GM23248 (cell line): ENCODE results near the gene CCDC81. TPM values are rescaled to one million over a fixed set of nuclear protein-coding genes. Genes with fewer than 3 reads are reported as not detected.

Experiments
- DNase-seq: peaks from one replicate; pipeline ENCODE4 v3.0.0-alpha.2; 2015
- H2AFZ ChIP-seq: fragments of 200-600 bp; sonication (generic); 2 replicates; pipeline ENCODE4 v1.6.1; 2016; ENCODE audit warnings: antibody characterized with exemption
- H3F3A ChIP-seq: fragments of 200-600 bp; sonication (generic); 2 replicates; pipeline ENCODE4 v1.6.1; 2016; ENCODE audit warnings: mild to moderate bottlenecking, antibody characterized with exemption, mixed run types; ENCODE audit not compliant: insufficient read depth
- H3K27ac ChIP-seq: fragments of 200-600 bp; sonication (generic); 2 replicates; pipeline ENCODE4 v1.5.1; 2016; ENCODE audit warnings: mild to moderate bottlenecking
- H3K27me3 ChIP-seq: fragments of 200-600 bp; sonication (generic); replicated peaks from 2 replicates; pipeline ENCODE4 v1.6.1; 2016; ENCODE audit warnings: mild to moderate bottlenecking; ENCODE audit not compliant: insufficient read depth
- H3K36me3 ChIP-seq: fragments of 200-600 bp; sonication (generic); 2 replicates; pipeline ENCODE4 v1.6.1; 2016; ENCODE audit warnings: low read depth, mild to moderate bottlenecking
- H3K4me1 ChIP-seq: fragments of 200-600 bp; sonication (generic); 2 replicates; pipeline ENCODE4 v1.6.1; 2016; ENCODE audit warnings: mild to moderate bottlenecking; ENCODE audit not compliant: insufficient read depth
- H3K4me2 ChIP-seq: fragments of 200-600 bp; sonication (generic); one replicate; pipeline ENCODE4 v1.6.1; 2016; ENCODE audit warnings: mild to moderate bottlenecking; ENCODE audit not compliant: unreplicated experiment
- H3K4me3 ChIP-seq: fragments of 200-600 bp; sonication (generic); 2 replicates; pipeline ENCODE4 v1.5.1; 2016; ENCODE audit warnings: mild to moderate bottlenecking
- H3K79me2 ChIP-seq: fragments of 200-600 bp; sonication (generic); 2 replicates; pipeline ENCODE4 v1.6.1; 2016; ENCODE audit warnings: mild to moderate bottlenecking; ENCODE audit not compliant: insufficient read depth
- H3K9ac ChIP-seq: fragments of 200-600 bp; sonication (generic); 2 replicates; pipeline ENCODE4 v1.6.1; 2016; ENCODE audit warnings: mild to moderate bottlenecking
- H3K9me2 ChIP-seq: fragments of 200-600 bp; sonication (generic); 2 replicates; pipeline ENCODE4 v1.6.1; 2016; ENCODE audit warnings: mixed run types, mild to moderate bottlenecking, moderate library complexity; ENCODE audit not compliant: insufficient read depth
- H3K9me3 ChIP-seq: fragments of 200-600 bp; sonication (generic); one replicate; pipeline ENCODE4 v1.6.1; 2017; ENCODE audit warnings: low read depth
- H4K20me1 ChIP-seq: fragments of 200-600 bp; sonication (generic); 2 replicates; pipeline ENCODE4 v1.6.0; 2016; ENCODE audit not compliant: insufficient read depth
- EZH2 ChIP-seq: fragments of 200-600 bp; sonication (generic); IDR thresholded peaks from 2 replicates; pipeline ENCODE4 v1.6.1; 2018; ENCODE audit warnings: antibody characterized with exemption, mild to moderate bottlenecking; ENCODE audit not compliant: insufficient read depth, poor library complexity, severe bottlenecking
- EZH2phosphoT487 ChIP-seq: fragments of 200-600 bp; sonication (generic); IDR thresholded peaks from 2 replicates; pipeline ENCODE4 v1.6.1; 2018; ENCODE audit warnings: antibody characterized with exemption, moderate library complexity, mild to moderate bottlenecking, low read depth; ENCODE audit not compliant: insufficient read depth
- WGBS, 2 experiments: methylation state at CpG; one replicate each; pipeline ENCODE4 v1.1.6; 2015 to 2017; ENCODE audit warnings: low lambda C conversion rate in 2 of 2, low coverage in 1 of 2; ENCODE audit errors: missing lambda C conversion rate in 2 of 2; 5-methylcytosine and 5-hydroxymethylcytosine counted together
- in situ Hi-C: fragments of 300-500 bp; cut with MboI; formaldehyde crosslinking; loops from 2 replicates; pipeline ENCODE4 v1.15.0; 2020
- polyA plus RNA-seq: library from polyadenylated mRNA; unstranded; fragments of >200 nt; fragmentation: Nextera tagmentation; extraction: Ambion mirVana; gene quantifications from 2 replicates; pipeline ENCODE4 v1.2.1, GENCODE V29; 2016
- total RNA-seq: library from RNA; depleted of rRNA; stranded (reverse); fragments of >200 nt; shearing (Covaris generic); gene quantifications from 2 replicates; pipeline ENCODE4 v1.2.3, GENCODE V29; 2014; rRNA removed

CCDC81 gene
- total and polyA plus RNA-seq, 2 experiments from 2014 or later = under 0.01 to 0.49 TPM

DNA sequence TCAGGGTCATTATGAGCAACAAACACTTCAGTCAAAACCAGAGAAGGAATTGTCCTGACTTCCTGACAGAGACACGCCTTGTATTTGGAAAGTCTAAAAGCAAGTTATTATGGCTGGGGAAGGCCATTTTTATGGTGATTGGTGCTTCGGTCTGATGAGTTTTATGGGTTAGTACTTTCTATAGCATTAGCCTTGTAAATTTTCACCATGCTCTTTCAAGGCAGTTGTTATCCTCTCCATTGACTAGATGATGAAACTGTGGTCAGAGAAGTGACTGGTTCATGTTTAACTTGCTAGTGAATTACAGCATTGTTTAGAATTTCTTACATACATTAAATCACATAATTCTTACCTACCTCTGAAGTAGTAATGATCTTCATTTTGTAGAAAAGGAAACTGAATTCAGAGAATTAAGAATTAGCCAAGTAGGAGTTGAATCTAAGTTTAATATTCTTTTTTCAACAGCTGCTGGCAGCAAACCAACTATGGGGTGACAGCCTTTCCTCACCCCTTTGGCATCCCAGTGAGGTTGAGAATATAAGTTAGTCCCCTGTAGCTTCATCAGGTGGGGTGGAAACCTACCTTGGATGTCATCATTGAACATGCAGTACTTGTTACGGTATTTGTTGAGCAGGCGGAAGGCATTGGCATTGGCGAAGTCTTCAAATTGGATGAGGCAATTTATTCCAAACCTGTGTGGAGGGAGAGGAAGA lies 90.0 kb downstream of the CCDC81 start:
- Histone ChIP-seq H3K9me2 (no peaks in the 10 kb centered on the region), H3K9me3 (no peaks in the 10 kb centered on the region), H3F3A (no peaks in the 10 kb centered on the region), H3K4me1 (peaks cover 13% of the 10 kb centered on the region), H3K4me2 (no peak overlapping the region), H2AFZ (no peak overlapping the region), H3K27me3 (no peaks in the 10 kb centered on the region), H4K20me1 (no peaks in the 10 kb centered on the region), H3K27ac (no peak overlapping the region), H3K4me3 (no peak overlapping the region), H3K79me2 (no peaks in the 10 kb centered on the region), H3K9ac (no peak overlapping the region), H3K36me3 (no peaks in the 10 kb centered on the region)
- WGBS, 2 experiments = 85 to 91% methylated on average over 5 of the region's 5 CpGs
- no peak for DNase-seq
- in situ Hi-C loops = loop anchor here (25.0 kb wide), 1 partner anchor 823 kb away; no protein-coding TSS in a partner anchor
- TF ChIP-seq EZH2phosphoT487 (no peak), EZH2 (no peak)

DNA sequence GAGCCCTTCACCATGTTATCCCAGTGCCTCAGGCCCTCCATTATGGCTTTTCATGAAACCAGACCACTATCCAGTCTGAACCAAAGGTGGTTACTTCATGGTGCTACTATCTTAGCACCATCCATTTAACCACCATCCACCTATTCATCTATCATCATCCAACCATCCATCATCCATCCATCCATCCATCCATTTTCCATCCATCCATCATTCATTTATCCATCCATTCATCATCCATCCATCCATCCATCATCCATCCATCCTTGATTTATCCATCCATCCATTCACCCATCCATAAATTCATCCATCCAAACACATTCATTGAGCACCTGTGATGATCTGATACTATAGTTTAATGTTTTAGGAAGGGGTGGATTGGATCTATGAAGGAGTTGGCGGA lies 93.5 kb downstream of the CCDC81 start:
- Histone ChIP-seq H3F3A (no peaks in the 10 kb centered on the region), H3K36me3 (no peaks in the 10 kb centered on the region), H2AFZ (no peak overlapping the region), H3K4me1 (peaks cover 4% of the 10 kb centered on the region; the same call in 1 of the 2 replicates), H3K4me2 (no peak overlapping the region), H3K27me3 (no peaks in the 10 kb centered on the region), H3K27ac (no peak overlapping the region), H3K79me2 (no peaks in the 10 kb centered on the region), H3K9ac (no peak overlapping the region), H4K20me1 (no peaks in the 10 kb centered on the region), H3K4me3 (no peak overlapping the region), H3K9me2 (no peaks in the 10 kb centered on the region), H3K9me3 (no peaks in the 10 kb centered on the region)
- TF ChIP-seq EZH2phosphoT487 (no peak), EZH2 (no peak)
- in situ Hi-C loops = loop anchor here (25.0 kb wide), 1 partner anchor 819 kb away; no protein-coding TSS in a partner anchor
- DNase-seq = no peak
- WGBS, 2 experiments = 52 to 53% methylated on average over 1 of the region's 1 CpG

DNA sequence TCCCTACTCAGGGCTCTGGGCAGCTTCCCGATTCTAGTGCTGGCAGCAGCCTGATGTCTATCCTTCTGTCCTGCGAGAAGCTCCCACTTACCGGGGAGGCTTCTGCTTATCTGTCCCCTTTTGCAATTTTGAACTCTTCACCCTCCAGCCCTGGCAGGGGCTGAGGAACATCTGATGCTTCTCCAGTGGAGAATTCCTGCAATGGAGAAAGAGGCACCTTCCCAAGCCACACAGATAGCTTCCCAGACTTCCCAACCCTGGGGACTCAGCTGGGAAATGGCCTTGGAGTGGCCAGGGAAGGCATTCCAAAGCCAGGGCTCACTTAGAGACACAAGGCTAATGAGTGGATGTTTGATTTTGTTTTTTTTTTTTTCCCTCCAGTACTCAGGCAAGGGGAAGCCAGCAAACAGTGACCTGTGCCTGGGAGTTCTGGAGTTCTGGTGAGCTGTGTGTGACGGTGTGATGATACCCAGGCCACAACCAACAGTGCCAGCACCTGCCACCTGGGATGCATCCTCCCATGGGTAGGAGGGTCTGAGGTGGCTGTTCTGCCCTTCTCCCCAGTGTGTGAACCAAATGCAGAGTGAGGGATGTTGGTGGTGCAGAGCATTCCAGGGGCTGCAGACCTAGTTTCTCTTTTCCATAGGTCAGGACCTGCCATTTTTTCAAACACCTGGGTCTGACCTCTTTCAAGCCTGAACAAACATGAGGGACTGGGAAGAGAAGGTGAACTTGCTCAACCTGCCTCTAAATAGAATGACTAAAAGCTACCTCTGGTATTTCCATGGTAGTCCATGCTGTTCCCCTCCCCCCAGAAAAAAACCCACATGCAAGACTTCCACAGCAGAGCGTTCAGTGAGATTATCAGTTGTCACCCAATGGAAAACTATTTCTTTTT lies 95.1 kb downstream of the CCDC81 start:
- Histone ChIP-seq H3K27ac (no peak overlapping the region), H3K9ac (no peak overlapping the region), H3K4me2 (no peak overlapping the region), H4K20me1 (no peaks in the 10 kb centered on the region), H3K9me3 (no peaks in the 10 kb centered on the region), H3K79me2 (no peaks in the 10 kb centered on the region), H2AFZ (no peak overlapping the region), H3F3A (no peaks in the 10 kb centered on the region), H3K36me3 (no peaks in the 10 kb centered on the region), H3K27me3 (no peaks in the 10 kb centered on the region), H3K4me3 (no peak overlapping the region), H3K9me2 (no peaks in the 10 kb centered on the region), H3K4me1 (peaks cover 16% of the 10 kb centered on the region)
- WGBS, 2 experiments = 80 to 83% methylated on average over 5 of the region's 5 CpGs
- in situ Hi-C loops = loop anchor here (25.0 kb wide), 1 partner anchor 818 kb away; no protein-coding TSS in a partner anchor
- DNase-seq = no peak
- TF ChIP-seq EZH2 = no peak
- no peak for TF ChIP-seq EZH2phosphoT487

Other genes with a start within 250 kb of the CCDC81 start
- 15.0 and 24.0 TPM in 2 replicates for gene EED, start 130.1 kb upstream of the CCDC81 start, total RNA-seq
- 19.4 and 20.1 TPM in 2 replicates for gene EED, start 130.1 kb upstream of the CCDC81 start, polyA plus RNA-seq
- gene HIKESHI, start 72.6 kb upstream of the CCDC81 start, total RNA-seq = 39.7 and 49.4 TPM in 2 replicates
- 88.6 and 90.0 TPM in 2 replicates for gene HIKESHI, start 72.6 kb upstream of the CCDC81 start, polyA plus RNA-seq